Neural progenitor cell (in vitro differentiated cells): Measurements from ENCODE around the gene CYP4F3. TPM values are rescaled to one million over a fixed set of nuclear protein-coding genes. Genes with fewer than 3 reads are reported as not detected.
"Not testable (repeated sequence)": the region's sequence is repeated elsewhere in the genome, so short reads cannot be mapped to it uniquely, and the experiment has no call there.

ENCODE experiments used
- DNase-seq: peaks from one replicate; pipeline ENCODE4 v3.0.0-alpha.2; 2016; ENCODE audit warnings: low spot score
- H2AFZ ChIP-seq: fragments of 200-600 bp; sonication (generic); replicated peaks from 2 replicates; pipeline ENCODE4 v1.6.1; 2016; ENCODE audit warnings: antibody characterized with exemption
- H3F3A ChIP-seq: fragments of 200-600 bp; sonication (generic); 2 replicates; pipeline ENCODE4 v1.6.1; 2016; ENCODE audit warnings: antibody characterized with exemption, low read depth
- H3K27ac ChIP-seq: fragments of 200-600 bp; sonication (generic); 2 replicates; pipeline ENCODE4 v1.5.1; 2016; ENCODE audit warnings: mild to moderate bottlenecking
- H3K27me3 ChIP-seq: fragments of 200-600 bp; sonication (generic); 2 replicates; pipeline ENCODE4 v1.6.1; 2016; ENCODE audit warnings: mild to moderate bottlenecking, moderate library complexity
- H3K36me3 ChIP-seq: fragments of 200-600 bp; sonication (generic); 2 replicates; pipeline ENCODE4 v1.5.1; 2016
- H3K4me1 ChIP-seq: fragments of 200-600 bp; sonication (generic); 2 replicates; pipeline ENCODE4 v1.6.1; 2016; ENCODE audit warnings: mixed run types
- H3K4me2 ChIP-seq: fragments of 200-600 bp; sonication (generic); 2 replicates; pipeline ENCODE4 v1.6.1; 2016
- H3K4me3 ChIP-seq: fragments of 200-600 bp; sonication (generic); 2 replicates; pipeline ENCODE4 v1.5.1; 2016
- H3K79me2 ChIP-seq: fragments of 200-600 bp; sonication (generic); 2 replicates; pipeline ENCODE4 v1.6.1; 2016; ENCODE audit warnings: low read depth
- H3K9ac ChIP-seq: fragments of 200-600 bp; sonication (generic); 2 replicates; pipeline ENCODE4 v1.6.1; 2016
- H3K9me3 ChIP-seq: fragments of 200-600 bp; sonication (generic); 2 replicates; pipeline ENCODE4 v1.5.1; 2016; ENCODE audit warnings: low read depth
- H4K20me1 ChIP-seq: fragments of 200-600 bp; sonication (generic); 2 replicates; pipeline ENCODE4 v1.6.1; 2016; ENCODE audit warnings: low read depth
- H3K27ac Mint-ChIP-seq: 3 replicates; pipeline ENCODE4 v1.8.0; 2021; ENCODE audit warnings: mixed read lengths
- H3K27me3 Mint-ChIP-seq: 2 replicates; pipeline ENCODE4 v1.8.0; 2022; ENCODE audit warnings: low read depth, mild to moderate bottlenecking, inconsistent platforms, moderate library complexity, mixed read lengths; ENCODE audit not compliant: insufficient read depth
- H3K36me3 Mint-ChIP-seq: 3 replicates; pipeline ENCODE4 v1.8.0; 2021; ENCODE audit warnings: mixed read lengths
- H3K4me1 Mint-ChIP-seq: 3 replicates; pipeline ENCODE4 v1.8.0; 2021; ENCODE audit warnings: mixed read lengths
- H3K4me3 Mint-ChIP-seq: 3 replicates; pipeline ENCODE4 v1.8.0; 2021; ENCODE audit warnings: mild to moderate bottlenecking, moderate library complexity, mixed read lengths
- H3K9me3 Mint-ChIP-seq: 3 replicates; pipeline ENCODE4 v1.8.0; 2020; ENCODE audit warnings: mixed read lengths
- CTCF ChIP-seq: fragments of 200-600 bp; sonication (generic); IDR thresholded peaks from 2 replicates; pipeline ENCODE4 v1.5.1; 2017; ENCODE audit warnings: antibody characterized with exemption, mild to moderate bottlenecking
- EZH2 ChIP-seq: fragments of 200-600 bp; sonication (generic); IDR thresholded peaks from 2 replicates; pipeline ENCODE4 v1.6.1; 2017; ENCODE audit warnings: antibody characterized with exemption, mild to moderate bottlenecking, moderate library complexity
- EZH2phosphoT487 ChIP-seq: fragments of 200-600 bp; sonication (generic); IDR thresholded peaks from 2 replicates; pipeline ENCODE4 v1.6.1; 2017; ENCODE audit warnings: antibody characterized with exemption
- total RNA-seq: library from RNA; depleted of rRNA; stranded (reverse); fragments of >200 nt; gene quantifications from 2 replicates; pipeline ENCODE4 v1.2.3, GENCODE V29; 2015; ENCODE audit warnings: low replicate concordance

Gene CYP4F3
- total RNA-seq = not detected in 2 replicates

GRCh38 chr19:15640294-15640903 is at the start of gene CYP4F3:
Gene CYP4F3 (plus strand): TSS chr19:15640897. CDS start chr19:15641416, 519 bp downstream.
- Histone ChIP-seq H3K27ac (no peak within 1 kb of the TSS), H3F3A (no peaks in the 10 kb centered on the region)
- H3K9me3 Mint-ChIP-seq = peaks cover 15% of the 10 kb centered on the region

GRCh38 chr19:15591796-15592195 is 48.9 kb upstream of the CYP4F3 start:
- Mint-ChIP-seq H3K4me3 (no peak overlapping the region), H3K27ac (no peak overlapping the region), H3K9me3 (peaks cover 12% of the 10 kb centered on the region), H3K36me3 (no peaks in the 10 kb centered on the region), H3K27me3 (peaks cover 4% of the 10 kb centered on the region), H3K4me1 (no peaks in the 10 kb centered on the region)
- Histone ChIP-seq H3F3A (no peaks in the 10 kb centered on the region), H4K20me1 (no peaks in the 10 kb centered on the region), H3K4me3 (no peak overlapping the region), H3K79me2 (no peaks in the 10 kb centered on the region), H3K9me3 (peaks cover 6% of the 10 kb centered on the region), H2AFZ (no peak overlapping the region), H3K27me3 (no peaks in the 10 kb centered on the region), H3K36me3 (no peaks in the 10 kb centered on the region), H3K27ac (no peak overlapping the region), H3K4me1 (no peaks in the 10 kb centered on the region), H3K4me2 (no peak overlapping the region), H3K9ac (no peak overlapping the region)
- no peak for DNase-seq
- TF ChIP-seq EZH2 (no peak), EZH2phosphoT487 (no peak), CTCF (no peak)

More at GRCh38 chr19:15640294-15640903, at the start of gene CYP4F3:
- H3K4me3 Mint-ChIP-seq = no peak within 1 kb of the TSS
- H3K9me3 ChIP-seq = peaks cover 5% of the 10 kb centered on the region
- H3K9ac ChIP-seq = no peak within 1 kb of the TSS
- no peaks in the 10 kb centered on the region for H3K36me3 Mint-ChIP-seq
- H3K36me3 ChIP-seq = no peaks in the 10 kb centered on the region
- H3K27me3 ChIP-seq = no peaks in the 10 kb centered on the region
- H4K20me1 ChIP-seq = no peaks in the 10 kb centered on the region
- H2AFZ ChIP-seq = no peak within 1 kb of the TSS
- no peak for TF ChIP-seq CTCF
- H3K4me2 ChIP-seq = no peak within 1 kb of the TSS
- no peaks in the 10 kb centered on the region for H3K79me2 ChIP-seq
- no peak for DNase-seq
- H3K4me1 Mint-ChIP-seq = no peaks in the 10 kb centered on the region
- no peak within 1 kb of the TSS for H3K27ac Mint-ChIP-seq
- H3K4me1 ChIP-seq = no peaks in the 10 kb centered on the region
- H3K27me3 Mint-ChIP-seq = peaks cover 2% of the 10 kb centered on the region
- H3K4me3 ChIP-seq = no peak within 1 kb of the TSS

GRCh38 chr19:15592506-15592905 is 48.2 kb upstream of the CYP4F3 start:
- H3K27me3 ChIP-seq, H3K4me1 Mint-ChIP-seq, H3K27me3 Mint-ChIP-seq, H3K9ac ChIP-seq, H3K9me3 ChIP-seq, H3K27ac ChIP-seq, H3K4me1 ChIP-seq, H3K36me3 Mint-ChIP-seq, H3F3A ChIP-seq, H4K20me1 ChIP-seq, DNase-seq, H3K79me2 ChIP-seq, H3K4me2 ChIP-seq, H3K4me3 Mint-ChIP-seq, H3K36me3 ChIP-seq, H2AFZ ChIP-seq, H3K4me3 ChIP-seq, H3K27ac Mint-ChIP-seq: not testable (repeated sequence)
- H3K9me3 Mint-ChIP-seq = peaks cover 12% of the 10 kb centered on the region

- not testable (repeated sequence) for H3K9me3 ChIP-seq
Measured at GRCh38 chr19:15593766-15594165, 46.9 kb upstream of the CYP4F3 start.

More at GRCh38 chr19:15593766-15594165, 46.9 kb upstream of the CYP4F3 start:
- H2AFZ ChIP-seq, H3K4me2 ChIP-seq, H3K4me3 Mint-ChIP-seq, DNase-seq, H3K27ac ChIP-seq, H4K20me1 ChIP-seq, H3K27me3 ChIP-seq, H3F3A ChIP-seq, H3K4me1 ChIP-seq, H3K79me2 ChIP-seq, H3K27me3 Mint-ChIP-seq, H3K36me3 ChIP-seq, H3K4me3 ChIP-seq, H3K4me1 Mint-ChIP-seq, H3K27ac Mint-ChIP-seq, H3K36me3 Mint-ChIP-seq, H3K9ac ChIP-seq: not testable (repeated sequence)
- H3K9me3 Mint-ChIP-seq = peaks cover 12% of the 10 kb centered on the region
